IPS-15b (cell line): ENCODE measurements around the gene SCGB1A1.

Experiments
- H3K27me3 ChIP-seq: one replicate; pipeline ENCODE4 v1.6.1; 2013; ENCODE audit warnings: low read length; ENCODE audit not compliant: control insufficient read depth, insufficient read depth
- H3K36me3 ChIP-seq: one replicate; pipeline ENCODE4 v1.6.1; 2013; ENCODE audit warnings: low read length; ENCODE audit not compliant: control insufficient read depth, insufficient read depth
- H3K4me1 ChIP-seq: one replicate; pipeline ENCODE4 v1.6.1; 2013; ENCODE audit warnings: mild to moderate bottlenecking, low read length; ENCODE audit not compliant: control insufficient read depth, insufficient read depth
- H3K4me3 ChIP-seq: one replicate; pipeline ENCODE4 v1.5.1; 2013; ENCODE audit warnings: low read depth, low read length
- H3K9ac ChIP-seq: one replicate; pipeline ENCODE4 v1.6.1; 2013; ENCODE audit warnings: low read depth, mild to moderate bottlenecking, low read length
- H3K9me3 ChIP-seq: one replicate; pipeline ENCODE4 v1.6.1; 2013; ENCODE audit warnings: mild to moderate bottlenecking, low read length; ENCODE audit not compliant: control insufficient read depth, insufficient read depth

Gene SCGB1A1

DNA sequence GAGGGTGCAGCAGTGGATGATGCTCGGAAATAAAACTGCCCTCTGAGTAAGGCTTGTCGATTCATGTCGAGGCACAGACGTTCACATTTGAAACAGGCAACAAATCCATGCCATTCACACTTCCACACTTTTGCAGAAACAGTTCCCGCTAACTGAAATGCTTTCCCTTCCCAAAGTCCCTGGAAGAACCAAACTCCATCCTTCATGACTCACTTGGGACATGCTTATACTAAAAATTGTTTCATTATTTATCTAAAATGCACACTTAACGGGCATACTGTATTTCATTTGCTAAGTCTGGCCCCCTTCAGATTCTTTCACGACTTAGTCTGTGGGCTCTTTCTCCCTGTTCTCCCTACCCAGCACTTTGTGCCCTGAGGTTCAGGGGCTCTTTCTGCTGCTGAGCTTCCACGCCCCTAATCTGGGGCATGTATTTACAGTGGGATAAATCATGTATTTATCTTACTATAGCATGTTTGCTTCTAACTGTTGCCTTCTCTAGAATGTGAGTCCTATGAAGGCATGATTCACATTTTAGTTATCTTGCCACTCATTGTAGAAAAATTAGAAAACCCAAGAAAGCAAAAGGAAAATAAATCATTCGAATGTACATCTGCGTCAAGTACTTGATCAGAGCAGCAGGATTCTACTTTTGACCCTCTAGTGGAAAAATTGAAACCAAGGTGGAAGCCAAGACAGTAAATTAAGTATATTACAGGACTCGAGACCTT is 12.5 kb downstream of the SCGB1A1 start:
- no peaks in the 10 kb centered on the region for H3K36me3 ChIP-seq
- H3K9ac ChIP-seq = no peak overlapping the region
- no peaks in the 10 kb centered on the region for H3K27me3 ChIP-seq
- peaks cover 5% of the 10 kb centered on the region for H3K4me1 ChIP-seq
- H3K4me3 ChIP-seq = no peak overlapping the region
- no peaks in the 10 kb centered on the region for H3K9me3 ChIP-seq

DNA sequence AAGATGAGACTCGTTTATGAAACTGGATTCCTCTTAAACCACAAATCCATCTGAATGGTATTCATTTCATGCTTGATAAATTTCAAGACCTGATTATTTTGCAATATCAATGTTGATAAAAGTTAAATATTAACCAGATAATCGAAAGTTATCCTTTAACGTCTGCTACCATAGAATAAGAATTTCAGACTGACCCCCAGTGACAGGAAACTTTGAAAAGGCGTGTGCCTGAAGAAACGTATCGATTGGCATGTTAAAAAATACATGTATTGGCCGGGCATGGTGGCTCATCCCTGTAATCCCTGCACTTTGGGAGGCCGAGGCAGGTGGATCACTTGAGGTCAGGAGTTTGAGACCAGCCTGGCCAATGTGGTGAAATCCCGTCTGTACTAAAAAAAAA is 13.9 kb downstream of the SCGB1A1 start:
- Histone ChIP-seq H3K9ac (no peak overlapping the region), H3K9me3 (no peaks in the 10 kb centered on the region), H3K27me3 (no peaks in the 10 kb centered on the region), H3K4me3 (no peak overlapping the region), H3K36me3 (no peaks in the 10 kb centered on the region), H3K4me1 (no peaks in the 10 kb centered on the region)

GRCh38 chr11:62433141-62433903 is 14.5 kb downstream of the SCGB1A1 start:
- Histone ChIP-seq H3K36me3 (no peaks in the 10 kb centered on the region), H3K4me1 (no peaks in the 10 kb centered on the region), H3K9me3 (no peaks in the 10 kb centered on the region), H3K27me3 (no peaks in the 10 kb centered on the region), H3K4me3 (no peak overlapping the region), H3K9ac (no peak overlapping the region)

GRCh38 chr11:62433904-62434276 is 15.1 kb downstream of the SCGB1A1 start:
- no peaks in the 10 kb centered on the region for H3K9me3 ChIP-seq
- H3K4me3 ChIP-seq = no peak overlapping the region

GRCh38 chr11:62435846-62436660 is 17.2 kb downstream of the SCGB1A1 start:
- H3K4me3 ChIP-seq = no peak overlapping the region
- no peaks in the 10 kb centered on the region for H3K36me3 ChIP-seq
- H3K9me3 ChIP-seq = no peaks in the 10 kb centered on the region
- H3K4me1 ChIP-seq = no peaks in the 10 kb centered on the region
- no peaks in the 10 kb centered on the region for H3K27me3 ChIP-seq
- no peak overlapping the region for H3K9ac ChIP-seq

More at GRCh38 chr11:62433904-62434276, 15.1 kb downstream of the SCGB1A1 start:
- Histone ChIP-seq H3K4me1 (no peaks in the 10 kb centered on the region), H3K27me3 (no peaks in the 10 kb centered on the region), H3K36me3 (no peaks in the 10 kb centered on the region), H3K9ac (no peak overlapping the region)

GRCh38 chr11:62437616-62438015 is 18.8 kb downstream of the SCGB1A1 start:
- Histone ChIP-seq H3K36me3 (no peaks in the 10 kb centered on the region), H3K4me1 (no peaks in the 10 kb centered on the region), H3K9me3 (no peaks in the 10 kb centered on the region), H3K27me3 (no peaks in the 10 kb centered on the region), H3K4me3 (no peak overlapping the region), H3K9ac (no peak overlapping the region)

DNA sequence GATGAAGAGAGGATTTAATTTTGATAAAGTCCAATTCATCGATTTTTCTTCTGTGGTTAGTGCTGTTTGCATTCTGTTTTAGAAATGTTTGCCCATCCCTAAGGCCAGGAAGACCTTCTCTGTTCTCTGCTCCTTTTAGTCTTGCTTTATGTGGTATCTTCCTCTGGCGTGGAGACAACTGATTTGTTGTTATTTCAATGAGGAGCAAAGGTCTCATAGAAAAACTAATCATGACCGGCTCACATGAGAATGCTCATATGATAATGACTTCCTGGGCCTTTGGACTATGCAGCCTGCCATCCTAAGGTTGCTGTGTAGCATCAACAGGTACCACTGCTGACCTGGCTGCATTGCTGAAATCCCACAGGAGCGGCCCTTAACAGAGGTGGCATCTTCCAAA is 19.8 kb downstream of the SCGB1A1 start:
- Histone ChIP-seq H3K36me3 (no peaks in the 10 kb centered on the region), H3K27me3 (no peaks in the 10 kb centered on the region), H3K4me1 (no peaks in the 10 kb centered on the region), H3K9me3 (no peaks in the 10 kb centered on the region), H3K9ac (no peak overlapping the region), H3K4me3 (no peak overlapping the region)

DNA sequence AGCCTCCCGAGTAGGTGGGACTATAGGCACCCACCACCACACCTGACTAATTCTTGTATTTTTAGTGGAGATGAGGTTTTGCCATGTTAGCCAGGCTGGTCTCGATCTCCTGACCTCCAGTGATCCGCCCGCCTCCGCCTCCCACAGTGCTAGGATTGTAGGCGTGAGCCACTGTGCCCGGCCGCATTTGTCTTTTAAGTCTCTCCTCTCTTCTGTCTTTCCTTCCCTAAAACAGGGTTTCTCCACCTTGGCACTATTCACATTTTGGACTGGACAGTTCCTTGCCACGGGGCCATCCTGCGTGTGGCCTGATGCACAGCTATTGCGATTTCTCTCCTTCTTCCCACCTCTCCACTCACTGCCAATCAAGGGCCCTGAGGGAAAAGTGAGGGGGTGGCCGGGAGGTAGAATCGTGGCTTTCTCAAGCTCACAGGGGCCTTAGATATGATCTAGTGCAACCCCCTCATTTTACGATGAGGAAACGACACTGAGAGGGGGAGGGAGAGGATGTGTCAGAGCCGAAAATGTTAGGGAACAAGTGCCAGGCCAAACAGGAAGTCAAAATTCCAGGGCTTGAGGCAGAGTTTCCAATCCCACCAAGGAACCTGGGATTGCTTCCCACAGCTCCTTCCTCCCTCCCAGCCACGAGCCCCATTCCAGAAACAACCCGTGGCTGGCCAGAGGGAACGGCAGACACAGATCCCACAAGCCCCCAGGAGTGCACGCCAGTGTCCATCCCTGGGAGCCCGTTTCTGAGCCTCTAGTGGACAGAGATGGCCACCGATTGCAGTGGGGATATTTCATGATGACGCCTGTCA is 21.2 kb downstream of the SCGB1A1 start:
- Histone ChIP-seq H3K27me3 (no peaks in the 10 kb centered on the region), H3K9ac (no peak overlapping the region), H3K9me3 (no peaks in the 10 kb centered on the region), H3K36me3 (no peaks in the 10 kb centered on the region), H3K4me3 (no peak overlapping the region), H3K4me1 (no peaks in the 10 kb centered on the region)

DNA sequence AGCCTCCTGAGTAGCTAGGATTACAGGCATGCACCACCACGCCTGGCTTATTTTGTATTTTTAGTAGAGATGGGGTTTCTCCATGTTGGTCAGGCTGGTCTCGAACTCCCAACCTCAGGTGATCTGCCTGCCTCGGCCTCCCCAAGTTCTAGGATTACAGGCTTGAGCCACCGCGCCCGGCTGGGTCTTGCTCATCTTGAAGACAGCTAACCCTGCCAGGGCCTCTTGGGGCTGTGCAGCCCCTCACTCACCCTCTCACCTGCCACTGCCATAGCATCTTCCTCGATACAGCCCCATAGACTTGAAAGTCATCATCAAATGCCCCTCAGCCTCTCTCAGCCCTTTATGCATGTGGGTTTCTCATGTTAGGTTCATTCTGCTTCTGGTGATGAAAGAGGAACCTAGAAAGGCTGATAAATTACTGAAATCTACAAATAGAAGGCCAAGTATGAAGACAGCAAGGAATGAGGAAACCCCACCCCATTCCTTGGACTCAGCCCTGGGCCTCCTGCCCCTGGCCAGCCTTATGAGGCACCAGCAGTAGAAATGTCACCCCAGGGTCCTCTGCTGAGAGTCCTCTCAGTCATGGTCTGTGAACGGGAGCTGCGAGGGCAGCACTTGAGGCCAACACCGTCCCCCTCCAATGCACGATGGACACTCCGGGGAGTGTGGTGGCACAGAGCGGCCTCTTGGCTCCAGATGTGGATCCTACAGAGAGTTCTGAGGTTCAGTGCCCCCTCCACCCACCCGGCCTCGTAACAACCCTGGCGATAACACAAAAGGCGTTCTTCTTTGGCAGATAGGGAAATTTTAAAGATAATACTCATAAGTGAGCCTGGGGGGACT is 24.8 kb downstream of the SCGB1A1 start:
- Histone ChIP-seq H3K27me3 (no peaks in the 10 kb centered on the region), H3K4me1 (no peaks in the 10 kb centered on the region), H3K4me3 (no peak overlapping the region), H3K9ac (no peak overlapping the region), H3K36me3 (no peaks in the 10 kb centered on the region), H3K9me3 (no peaks in the 10 kb centered on the region)

- Histone ChIP-seq H3K36me3 (no peaks in the 10 kb centered on the region), H3K4me1 (no peaks in the 10 kb centered on the region), H3K4me3 (no peak overlapping the region), H3K27me3 (no peaks in the 10 kb centered on the region), H3K9me3 (no peaks in the 10 kb centered on the region), H3K9ac (no peak overlapping the region)
Measured at GRCh38 chr11:62444236-62444833, 25.5 kb downstream of the SCGB1A1 start.
